Fibroblast of pulmonary artery (primary cell): ENCODE results near the gene RAB3B.

Source experiments
- DNase-seq: peaks from one replicate; pipeline ENCODE4 v3.0.0-alpha.2; 2010; ENCODE audit warnings: low read depth
- H3K4me3 ChIP-seq: replicated peaks from 2 replicates; pipeline ENCODE4 v1.5.1; 2011; ENCODE audit warnings: low read depth, mild to moderate bottlenecking, control low read depth, low read length, moderate library complexity
- CTCF ChIP-seq: IDR thresholded peaks from 2 replicates; pipeline ENCODE4 v1.5.1; 2011; ENCODE audit warnings: mild to moderate bottlenecking, control low read depth, low read length, inconsistent platforms; ENCODE audit errors: missing control alignments

Gene RAB3B

DNA sequence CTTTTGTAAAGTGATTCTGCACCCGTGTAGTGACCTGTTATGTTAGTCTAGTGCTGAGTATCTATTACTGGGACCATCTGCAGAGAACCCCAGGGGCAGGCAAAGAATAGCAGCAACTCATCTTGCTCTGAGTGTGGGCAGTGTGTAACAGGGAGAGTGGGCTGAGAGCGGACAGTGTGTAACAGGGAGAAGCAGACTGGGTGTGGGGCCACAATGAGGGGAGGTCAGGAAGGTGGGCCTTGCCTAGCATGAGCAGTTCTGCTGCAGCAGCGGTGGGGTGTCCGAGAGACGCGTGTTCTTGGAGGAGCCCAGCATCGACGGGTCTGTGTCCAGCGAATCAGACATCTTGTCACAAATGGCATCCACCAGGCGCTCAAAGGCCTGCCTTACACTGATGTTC lies 70.8 kb downstream of the RAB3B start:
- no peak for DNase-seq
- TF ChIP-seq CTCF, result no peak
- H3K4me3 ChIP-seq, result no peak overlapping the region

DNA sequence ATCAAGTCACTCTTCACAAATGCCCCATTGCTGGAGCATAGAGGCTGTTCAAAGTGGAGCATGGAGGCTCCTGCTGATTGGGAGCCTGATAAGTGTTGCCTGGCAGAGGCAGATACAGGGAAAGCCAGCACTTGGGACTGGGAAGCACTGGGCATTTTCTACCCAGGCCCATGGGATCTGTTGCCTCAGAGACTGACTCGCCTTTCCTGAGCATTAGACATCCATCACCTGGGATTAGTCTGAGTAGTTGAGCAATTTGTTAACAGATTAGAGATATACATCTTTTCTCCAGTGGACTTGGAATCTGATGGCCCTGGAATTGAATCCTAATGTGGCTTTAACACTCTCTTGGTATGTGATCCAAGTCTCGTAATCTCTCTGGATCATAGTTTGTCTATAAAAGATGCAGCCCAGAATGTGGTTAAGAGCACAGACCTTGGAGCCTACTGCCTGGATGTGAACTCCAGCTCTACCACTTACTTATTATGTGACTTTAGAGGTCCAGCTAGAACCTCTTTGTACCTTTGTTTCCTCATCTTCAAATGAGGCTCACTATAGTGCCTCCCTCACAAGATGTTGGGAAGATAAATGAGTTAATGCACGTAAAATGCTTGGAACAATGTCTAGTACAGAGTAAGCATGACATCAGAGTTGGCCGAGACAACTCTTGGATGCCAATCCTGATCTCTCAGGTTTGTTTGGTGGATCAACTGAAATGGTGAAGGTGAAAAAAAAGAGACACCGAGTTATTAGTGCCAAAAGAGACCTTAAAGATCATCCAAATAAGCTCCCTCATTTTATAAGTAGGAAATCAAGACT lies 73.7 kb downstream of the RAB3B start:
- no peak for TF ChIP-seq CTCF
- no peak overlapping the region for H3K4me3 ChIP-seq
- peak; percentile 27 for DNase-seq

- TF ChIP-seq CTCF, result no peak
- no peak for DNase-seq
- H3K4me3 ChIP-seq, result no peak overlapping the region
Measured at GRCh38 chr1:51915951-51916350, 74.5 kb downstream of the RAB3B start.

GRCh38 chr1:51912881-51913280 lies 77.6 kb downstream of the RAB3B start:
- no peak for TF ChIP-seq CTCF
- DNase-seq, result no peak
- no peak overlapping the region for H3K4me3 ChIP-seq

GRCh38 chr1:51910221-51911000 lies 80.1 kb downstream of the RAB3B start:
- TF ChIP-seq CTCF, result no peak
- H3K4me3 ChIP-seq, result no peak overlapping the region
- no peak for DNase-seq

DNA sequence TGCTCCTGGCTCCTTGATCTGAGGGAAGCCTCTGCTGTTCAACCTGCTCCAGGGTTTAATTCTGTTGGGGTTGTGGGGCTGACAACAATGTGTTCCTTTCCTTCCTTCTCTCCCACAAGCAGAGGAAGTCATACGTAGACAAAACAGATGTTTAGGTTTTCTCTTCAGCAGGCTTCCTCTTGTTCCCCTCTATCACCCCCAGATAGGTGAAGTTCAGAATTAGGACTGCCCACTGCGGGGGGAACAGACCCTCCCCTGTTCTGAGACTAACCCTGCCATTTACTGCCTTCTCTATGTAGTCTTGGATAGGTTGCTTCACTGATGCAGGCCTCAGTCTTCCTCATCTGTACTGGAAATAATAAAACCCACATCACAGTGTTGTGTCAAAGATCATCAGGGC lies 82.0 kb downstream of the RAB3B start:
- no peak for DNase-seq
- TF ChIP-seq CTCF, result no peak
- no peak overlapping the region for H3K4me3 ChIP-seq
